NCI-H128 (cell line): Measurements from ENCODE around the gene TBC1D32.
"Not testable (repeated sequence)": the region's sequence is repeated elsewhere in the genome, so short reads cannot be mapped to it uniquely, and the experiment has no call there.

Source experiments
- DNase-seq: peaks from one replicate; lab custom pipeline; 2025; ENCODE audit not compliant: unreplicated experiment; lab: John Stamatoyannopoulos, UW

The TBC1D32 gene, protein sequence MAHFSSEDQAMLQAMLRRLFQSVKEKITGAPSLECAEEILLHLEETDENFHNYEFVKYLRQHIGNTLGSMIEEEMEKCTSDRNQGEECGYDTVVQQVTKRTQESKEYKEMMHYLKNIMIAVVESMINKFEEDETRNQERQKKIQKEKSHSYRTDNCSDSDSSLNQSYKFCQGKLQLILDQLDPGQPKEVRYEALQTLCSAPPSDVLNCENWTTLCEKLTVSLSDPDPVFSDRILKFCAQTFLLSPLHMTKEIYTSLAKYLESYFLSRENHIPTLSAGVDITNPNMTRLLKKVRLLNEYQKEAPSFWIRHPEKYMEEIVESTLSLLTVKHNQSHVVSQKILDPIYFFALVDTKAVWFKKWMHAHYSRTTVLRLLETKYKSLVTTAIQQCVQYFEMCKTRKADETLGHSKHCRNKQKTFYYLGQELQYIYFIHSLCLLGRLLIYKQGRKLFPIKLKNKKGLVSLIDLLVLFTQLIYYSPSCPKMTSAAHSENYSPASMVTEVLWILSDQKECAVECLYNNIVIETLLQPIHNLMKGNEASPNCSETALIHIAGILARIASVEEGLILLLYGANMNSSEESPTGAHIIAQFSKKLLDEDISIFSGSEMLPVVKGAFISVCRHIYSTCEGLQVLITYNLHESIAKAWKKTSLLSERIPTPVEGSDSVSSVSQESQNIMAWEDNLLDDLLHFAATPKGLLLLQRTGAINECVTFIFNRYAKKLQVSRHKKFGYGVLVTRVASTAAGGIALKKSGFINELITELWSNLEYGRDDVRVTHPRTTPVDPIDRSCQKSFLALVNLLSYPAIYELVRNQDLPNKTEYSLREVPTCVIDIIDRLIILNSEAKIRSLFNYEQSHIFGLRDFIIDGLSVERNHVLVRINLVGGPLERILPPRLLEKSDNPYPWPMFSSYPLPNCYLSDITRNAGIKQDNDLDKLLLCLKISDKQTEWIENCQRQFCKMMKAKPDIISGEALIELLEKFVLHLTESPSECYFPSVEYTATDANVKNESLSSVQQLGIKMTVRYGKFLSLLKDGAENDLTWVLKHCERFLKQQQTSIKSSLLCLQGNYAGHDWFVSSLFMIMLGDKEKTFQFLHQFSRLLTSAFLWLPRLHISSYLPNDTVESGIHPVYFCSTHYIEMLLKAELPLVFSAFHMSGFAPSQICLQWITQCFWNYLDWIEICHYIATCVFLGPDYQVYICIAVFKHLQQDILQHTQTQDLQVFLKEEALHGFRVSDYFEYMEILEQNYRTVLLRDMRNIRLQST

DNA sequence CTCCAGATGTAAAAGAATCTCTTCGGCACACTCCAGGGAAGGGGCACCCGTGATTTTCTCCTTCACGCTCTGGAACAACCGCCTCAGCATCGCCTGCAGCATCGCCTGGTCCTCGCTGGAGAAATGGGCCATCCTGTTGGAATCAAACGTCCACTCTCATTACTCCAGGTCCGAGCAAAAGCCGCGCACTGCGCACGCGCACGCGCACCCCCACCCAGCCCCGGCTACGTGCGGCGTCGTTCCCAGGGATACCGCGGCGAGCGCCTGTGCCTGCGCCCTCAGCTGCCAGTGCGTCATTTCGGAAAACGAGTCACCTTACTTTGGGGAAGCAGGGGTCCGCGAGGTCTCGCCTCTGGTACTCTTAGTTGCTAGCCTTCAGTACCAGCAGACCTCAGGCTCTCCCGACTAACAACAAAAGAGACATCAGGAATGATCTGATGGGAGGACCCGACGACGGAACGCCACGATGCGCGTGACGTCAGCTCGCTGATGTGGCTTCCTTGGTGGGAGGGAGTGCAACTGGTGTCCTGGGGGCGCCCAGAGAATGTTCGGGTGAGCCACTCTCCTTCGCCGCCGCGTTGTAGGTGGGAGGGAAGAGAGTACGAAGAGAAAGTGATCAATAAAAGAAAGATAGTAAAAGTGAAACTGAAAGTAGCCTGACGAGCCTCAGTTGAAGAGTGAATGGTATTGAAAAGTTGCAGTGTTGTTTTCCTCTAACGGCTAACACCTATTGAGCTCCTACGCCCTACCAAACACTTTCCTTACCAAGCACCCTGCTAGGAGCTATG is at the start of gene TBC1D32:
Gene TBC1D32, minus strand, starts transcription at position 182 of the 788 bp plus-strand sequence. Its CDS starts 50 bp downstream, at position 132.
- peak; percentile 50 for DNase-seq

DNA sequence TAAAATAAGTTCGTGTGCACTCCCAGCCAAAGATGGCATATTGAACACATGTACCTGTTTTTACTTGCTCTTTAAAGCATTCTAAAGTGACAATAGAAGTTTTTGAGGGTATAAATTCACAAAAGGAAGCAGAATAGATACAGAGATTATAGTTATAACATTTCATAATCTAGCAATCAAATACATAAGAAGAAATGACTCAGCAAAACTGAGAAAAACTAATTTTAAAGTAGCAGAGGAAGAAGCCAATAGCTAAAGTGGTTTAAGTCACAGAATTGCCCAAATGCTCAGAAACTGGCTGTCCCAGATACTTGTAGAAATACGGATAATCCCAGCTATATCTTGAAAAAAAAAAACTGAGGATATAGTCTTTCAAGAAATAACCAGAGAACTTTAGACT is 49.2 kb upstream of the TBC1D32 start:
- no peak for DNase-seq

DNA sequence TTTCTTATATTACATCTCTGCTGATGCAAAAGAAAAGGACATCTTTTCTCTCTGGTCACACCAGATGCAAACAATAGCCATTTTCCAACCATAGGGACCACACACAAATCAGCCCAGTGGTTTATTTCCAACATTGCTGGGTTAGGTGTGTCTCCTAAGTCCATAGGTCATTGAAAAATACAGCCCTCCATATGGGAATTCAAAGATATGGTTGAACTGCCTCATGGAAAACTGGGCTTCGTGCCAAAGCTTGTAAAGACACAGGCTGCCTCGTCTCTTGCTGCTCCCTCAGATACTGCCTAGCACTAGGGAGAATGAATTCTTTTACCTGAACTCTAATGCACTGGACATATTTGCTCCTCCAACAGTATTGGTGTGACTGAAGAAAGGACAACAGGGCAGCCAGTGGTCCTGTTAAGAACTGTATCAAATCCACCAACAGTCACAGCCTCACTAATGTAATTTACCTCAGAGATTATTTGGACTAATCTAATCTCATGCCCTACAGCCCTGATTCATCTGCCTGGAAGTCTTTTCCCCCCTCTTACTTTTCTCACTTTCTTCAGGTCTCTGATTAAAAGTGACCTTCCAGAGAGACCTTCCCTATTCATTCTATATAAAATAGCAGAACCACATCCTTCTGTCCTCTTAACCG is 48.3 kb upstream of the TBC1D32 start:
- no peak for DNase-seq

DNA sequence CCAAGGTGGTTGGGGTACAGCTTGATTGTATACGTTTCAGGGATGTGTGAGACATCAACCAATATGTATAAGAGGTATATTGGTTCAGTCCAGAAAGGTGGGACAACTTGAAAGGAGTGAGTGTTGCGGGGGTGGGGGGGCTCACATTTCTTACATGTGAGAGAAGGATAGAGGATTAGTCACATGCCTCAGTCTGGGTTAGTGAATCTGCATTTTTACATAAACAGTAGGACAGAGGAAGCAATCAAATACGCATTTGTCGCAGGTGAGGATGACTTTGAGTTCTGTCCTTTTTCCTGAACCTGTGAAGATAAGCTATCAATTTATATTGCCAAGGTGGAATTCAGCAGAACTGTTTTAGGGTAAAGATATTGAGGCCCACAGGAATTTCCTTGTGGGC is 42.1 kb upstream of the TBC1D32 start:
- no peak for DNase-seq

DNA sequence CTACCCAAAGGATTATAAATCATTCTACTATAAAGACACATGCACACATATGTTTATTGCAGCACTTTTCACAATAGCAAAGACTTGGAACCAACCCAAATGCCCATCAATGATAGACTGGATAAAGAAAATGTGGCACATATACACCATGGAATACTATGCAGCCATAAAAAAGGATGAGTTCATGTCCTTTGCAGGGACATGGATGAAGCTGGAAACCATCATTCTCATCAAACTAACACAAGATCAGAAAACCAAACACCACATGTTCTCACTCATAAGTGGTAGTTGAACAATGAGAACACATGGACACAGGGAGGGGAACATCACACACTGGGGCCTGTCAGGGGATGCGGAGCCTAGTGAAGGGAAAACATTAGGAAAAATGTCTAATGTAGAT is 39.9 kb upstream of the TBC1D32 start:
- not testable (repeated sequence) for DNase-seq

DNA sequence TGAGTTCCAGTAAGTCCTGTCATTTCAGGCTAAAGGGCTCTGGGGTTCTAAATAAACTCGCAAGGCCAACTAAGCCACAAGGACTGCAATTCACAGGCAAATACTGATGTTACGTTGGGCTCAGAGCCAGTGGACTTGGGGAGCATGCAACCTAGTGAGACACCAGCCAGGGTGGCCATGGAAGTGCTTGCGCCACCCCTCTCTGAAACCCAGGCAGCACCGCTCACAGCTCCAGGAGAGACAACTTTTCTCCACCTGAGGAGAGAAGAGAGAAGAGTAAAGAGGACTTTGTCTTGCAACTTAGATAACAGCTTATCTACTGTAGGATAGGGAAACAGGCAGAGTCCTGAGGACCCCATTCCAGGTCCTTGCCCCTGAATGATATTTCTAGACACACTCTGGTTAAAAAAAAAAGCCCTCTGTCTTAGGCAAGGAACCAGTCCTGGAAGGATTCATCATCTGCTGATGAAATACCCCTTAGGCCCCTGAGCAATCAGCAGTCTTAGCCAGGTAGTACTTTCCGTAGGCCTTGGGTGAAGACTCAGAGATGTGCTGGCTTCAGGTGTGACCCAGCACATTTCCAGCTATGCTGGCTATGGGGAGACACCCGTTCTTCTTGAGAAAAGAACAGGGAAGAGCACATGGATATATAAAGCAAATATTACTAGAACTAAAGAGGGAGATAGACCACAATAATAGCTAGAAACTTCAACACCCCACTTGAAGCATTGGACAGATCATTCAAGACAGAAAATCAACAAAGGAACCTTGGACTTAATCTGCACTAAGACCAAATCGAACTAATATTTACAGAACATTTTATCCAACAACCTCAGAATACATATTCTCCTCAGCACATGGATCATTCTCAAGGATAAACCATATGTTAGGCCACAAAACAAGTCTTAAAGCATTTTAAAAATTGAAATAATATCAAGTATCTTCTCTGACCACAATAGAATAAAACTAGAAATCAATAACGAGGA is 31.5 kb upstream of the TBC1D32 start:
- no peak for DNase-seq

DNA sequence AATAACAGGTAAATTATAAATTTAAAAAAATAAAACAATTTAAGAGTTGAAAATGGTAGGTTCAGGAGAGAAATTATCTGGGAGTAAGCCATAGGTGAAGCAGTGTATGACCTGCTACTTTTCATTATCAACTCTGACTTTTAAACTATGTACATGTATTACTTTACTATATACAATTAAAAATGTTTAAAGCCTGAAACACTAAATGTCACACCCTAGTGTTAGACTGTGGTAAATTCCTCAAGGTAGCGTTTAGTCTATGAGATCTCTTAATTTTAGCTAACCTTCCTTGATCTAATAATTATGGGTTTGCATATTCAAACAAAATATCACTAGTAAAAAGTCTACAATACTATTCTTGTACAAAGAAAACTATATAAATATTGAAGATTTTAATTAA is 22.3 kb upstream of the TBC1D32 start:
- no peak for DNase-seq

DNA sequence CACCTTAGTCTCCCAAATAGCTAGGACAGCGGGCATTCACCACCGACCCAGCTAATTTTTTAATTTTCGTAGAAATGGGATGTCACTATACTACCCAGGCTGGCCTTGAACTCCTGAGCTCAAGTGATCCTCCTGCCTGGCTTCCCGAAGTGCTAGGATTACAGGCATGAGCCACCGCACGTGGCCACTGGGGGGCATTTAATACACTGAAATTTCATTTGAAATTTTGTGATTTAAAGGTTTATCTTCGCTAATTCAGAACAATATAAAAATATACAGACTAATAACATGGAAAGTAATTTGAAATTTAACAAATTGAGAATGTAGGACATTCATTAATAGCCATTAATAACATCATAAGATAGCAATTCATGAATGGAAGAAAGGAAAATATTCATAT is 20.5 kb upstream of the TBC1D32 start:
- no peak for DNase-seq

DNA sequence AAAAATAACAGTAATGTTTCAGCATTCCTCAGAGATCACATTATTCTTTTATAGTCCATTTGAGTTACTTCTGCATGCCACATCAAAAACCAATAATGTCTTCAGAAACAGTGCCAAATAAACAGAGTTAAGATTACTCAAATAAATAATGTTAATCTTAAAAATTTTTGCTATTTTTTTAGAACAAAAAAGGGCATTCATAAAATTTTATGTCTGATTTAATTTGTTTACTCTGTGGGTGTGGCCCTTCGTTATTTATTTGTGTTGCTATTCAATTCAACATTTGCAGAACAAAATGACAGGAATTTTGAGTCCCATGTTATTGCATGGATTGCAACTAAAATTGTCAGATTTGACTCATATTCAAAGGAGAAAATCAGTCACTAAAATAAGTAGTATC is 18.7 kb upstream of the TBC1D32 start:
- DNase-seq: no peak

DNA sequence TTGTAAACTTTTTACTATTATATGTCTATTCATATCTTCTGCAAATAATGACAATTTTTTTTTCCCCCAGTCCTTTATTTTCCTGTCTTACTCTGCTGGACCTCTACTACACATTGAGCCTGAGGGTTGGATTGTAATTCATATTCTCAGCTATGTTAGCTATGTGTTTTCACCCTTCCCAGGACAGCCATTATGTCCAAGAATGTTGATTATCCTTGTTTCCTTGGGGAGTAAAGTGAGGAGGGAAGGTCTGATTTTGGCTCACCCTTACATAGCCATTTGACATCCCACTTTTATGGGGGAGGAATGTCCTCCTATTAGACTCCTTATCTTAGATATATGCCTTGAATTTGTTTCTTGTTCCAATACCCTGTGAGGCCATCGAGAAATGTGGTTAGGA is 17.6 kb upstream of the TBC1D32 start:
- no peak for DNase-seq

DNA sequence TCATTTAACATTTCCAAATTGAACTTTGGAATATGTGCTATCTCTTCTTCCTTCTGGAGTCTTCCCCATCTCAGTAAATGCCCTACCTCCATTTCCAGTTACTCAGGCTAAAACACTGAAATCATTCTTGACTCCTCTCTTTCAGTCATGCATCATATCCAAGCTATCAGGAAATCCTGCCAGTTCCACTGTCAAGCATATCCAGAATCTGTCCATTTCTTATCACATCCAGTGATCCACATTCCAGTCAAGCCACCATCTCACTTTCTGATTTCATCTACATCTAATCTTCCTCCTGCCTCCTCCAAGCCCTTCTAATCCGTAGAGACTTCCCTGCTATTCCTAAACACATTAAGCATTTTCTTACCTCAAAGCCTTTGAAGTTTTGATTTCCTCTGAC is 15.3 kb upstream of the TBC1D32 start:
- no peak for DNase-seq

DNA sequence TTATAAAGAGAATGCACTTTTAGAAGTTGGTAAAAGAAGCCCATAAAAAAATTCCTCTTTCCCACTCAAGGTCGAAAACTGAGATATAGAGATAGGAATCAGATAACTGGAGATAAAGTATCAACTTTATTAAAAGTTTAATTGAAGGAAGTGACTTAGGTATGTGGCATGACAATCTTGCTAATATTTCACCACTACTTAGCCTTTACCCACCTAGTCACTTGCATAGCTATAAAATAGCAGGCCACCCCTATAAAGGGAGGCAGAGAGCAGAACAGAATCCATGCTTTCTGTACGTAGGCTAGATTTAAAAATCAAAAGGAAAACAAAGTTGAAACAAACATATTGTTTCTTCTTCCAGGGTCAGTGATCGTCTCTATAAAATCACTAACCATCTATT is 13.2 kb upstream of the TBC1D32 start:
- no peak for DNase-seq

DNA sequence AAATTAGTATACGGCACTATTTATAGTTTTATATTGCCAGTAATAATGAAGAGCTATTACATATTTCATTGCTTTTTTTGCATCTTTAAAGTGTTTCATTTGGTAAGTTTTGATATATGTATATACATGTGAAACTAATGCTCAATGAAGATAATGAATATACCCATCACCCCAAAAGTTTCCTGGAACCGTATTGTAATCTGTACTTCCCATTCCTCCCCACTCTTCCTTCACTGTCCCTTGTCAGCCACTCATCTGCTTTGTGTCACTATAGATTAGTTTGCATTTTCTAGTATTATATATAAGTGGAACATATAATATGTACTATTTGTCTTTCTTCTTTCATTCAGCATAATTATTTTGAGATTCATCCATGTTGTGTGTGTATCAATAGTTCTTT is 10.3 kb upstream of the TBC1D32 start:
- no peak for DNase-seq

DNA sequence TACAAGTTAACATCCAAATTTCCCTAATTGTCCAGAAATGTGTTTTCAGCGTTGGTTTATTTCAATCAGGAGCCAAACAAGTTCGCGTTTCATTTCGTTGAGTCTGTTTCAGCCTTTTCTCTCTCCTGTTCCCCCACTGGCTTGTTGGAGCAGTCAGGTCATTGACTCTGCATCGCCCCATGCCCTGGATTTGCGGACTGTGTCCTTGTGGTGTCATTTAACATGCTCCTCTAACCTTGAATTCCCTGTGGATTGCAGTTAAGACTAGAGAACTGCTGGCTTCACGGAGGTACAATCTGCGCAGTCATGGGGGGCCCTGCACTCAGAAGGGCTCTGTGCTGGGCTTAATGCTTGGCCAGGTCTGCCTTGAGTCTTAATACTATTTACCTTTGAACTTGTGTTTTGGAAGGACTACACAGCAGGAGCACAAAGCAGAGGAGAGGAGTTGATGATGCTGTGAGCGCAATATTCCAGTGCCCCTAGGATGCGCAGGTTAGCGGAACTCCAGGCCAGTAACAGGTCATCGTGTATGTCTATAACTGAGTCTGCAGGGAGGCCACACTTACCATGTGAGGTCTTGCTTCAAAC is 5.5 kb upstream of the TBC1D32 start:
- no peak for DNase-seq

DNA sequence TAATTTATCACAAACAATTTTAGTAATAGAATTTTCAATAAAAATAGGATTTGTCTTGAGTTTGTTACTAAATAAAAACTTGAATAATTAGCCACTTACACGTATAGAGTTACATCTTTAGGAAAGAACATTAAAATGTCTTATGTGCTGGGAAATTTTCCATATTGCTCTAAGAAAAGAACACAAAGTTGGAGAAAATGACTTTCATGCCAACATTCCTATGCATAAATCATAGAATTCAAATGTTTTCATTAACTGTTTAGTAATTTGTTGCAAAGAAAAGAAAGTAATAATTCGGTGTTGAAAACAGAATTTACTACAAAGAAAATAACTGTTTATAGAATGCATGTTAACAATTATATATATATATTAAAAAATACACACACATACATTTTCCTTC is 4.7 kb upstream of the TBC1D32 start:
- DNase-seq: no peak

DNA sequence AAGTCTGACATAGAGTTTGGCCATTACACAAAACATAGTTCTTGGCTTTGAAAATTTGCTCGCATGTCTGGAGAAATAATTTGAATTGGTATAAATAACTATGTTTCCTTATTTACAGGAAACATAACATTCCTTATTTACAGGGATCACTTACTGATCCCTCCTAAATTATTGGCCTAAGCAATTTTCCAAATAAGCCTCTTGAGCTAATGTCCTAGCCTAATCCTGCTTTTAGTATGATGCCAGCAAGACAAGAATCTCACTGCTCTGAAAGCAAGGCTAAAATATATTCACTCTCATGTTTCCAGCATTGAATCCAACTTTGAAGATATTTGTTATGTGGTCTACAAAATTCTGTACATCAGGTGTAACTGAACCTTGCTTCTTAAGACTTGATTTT is 4.1 kb upstream of the TBC1D32 start:
- DNase-seq: no peak

DNA sequence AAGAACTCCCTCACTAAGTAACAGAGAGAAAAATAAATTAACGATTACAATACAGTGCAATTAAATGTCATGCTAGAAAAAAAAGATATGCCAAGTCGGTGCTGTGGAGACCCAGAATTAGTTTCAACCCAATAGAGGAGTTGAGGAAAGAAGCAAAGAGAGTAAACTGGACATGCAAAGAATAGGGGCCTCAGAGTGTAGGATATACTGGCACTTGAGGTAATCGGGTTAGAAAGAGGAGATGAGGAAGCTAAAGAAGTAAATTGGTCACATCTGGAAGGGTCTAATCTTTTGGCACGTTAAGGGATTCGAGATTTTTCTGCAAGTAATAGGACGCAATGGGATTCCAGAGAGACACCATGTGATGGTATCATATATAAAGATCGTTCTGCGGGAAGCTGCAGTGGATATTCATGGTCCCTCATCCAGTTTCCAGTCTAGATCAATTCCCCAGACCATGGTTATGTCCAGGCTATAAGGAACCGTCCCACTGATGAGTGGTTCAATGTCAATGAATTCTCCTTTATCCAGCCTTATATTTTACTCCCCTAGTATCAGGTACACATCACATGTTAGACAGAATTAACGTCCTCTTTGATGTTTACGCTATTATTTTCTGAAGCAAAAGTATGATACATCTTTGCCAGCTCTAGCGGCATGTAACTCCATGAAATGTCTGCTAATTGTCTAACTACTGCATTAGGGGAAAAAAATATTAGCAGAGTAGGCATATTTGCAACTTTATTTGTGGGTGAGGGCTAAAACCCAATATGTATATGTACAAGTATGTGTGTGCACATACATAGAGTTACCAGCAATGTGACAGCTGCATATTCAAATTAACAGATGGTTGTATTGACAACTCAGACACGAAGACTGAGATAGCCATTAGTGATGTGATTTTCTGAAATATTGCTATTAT is 1.1 kb upstream of the TBC1D32 start:
- no peak for DNase-seq
